Glomerular endothelial cell (primary cell): ENCODE data around the gene DSTYK. TPM values are rescaled to one million over a fixed set of nuclear protein-coding genes. Genes with fewer than 3 reads are reported as not detected.
"Not testable (repeated sequence)": the region's sequence is repeated elsewhere in the genome, so short reads cannot be mapped to it uniquely, and the experiment has no call there.

Experiments
- DNase-seq: peaks from one replicate; pipeline ENCODE4 v3.0.0-alpha.2; 2011; ENCODE audit warnings: low read depth, low spot score; ENCODE audit errors: extremely low read depth
- total RNA-seq: library from RNA; depleted of rRNA; stranded (reverse); fragments of >200 nt; gene quantifications from 2 replicates; pipeline ENCODE4 v1.2.3, GENCODE V29; 2015

The DSTYK gene
- total RNA-seq, 1 donor from 2014 or later, result 10.3 TPM

GRCh38 chr1:205241366-205242030 is 30.0 kb upstream of the DSTYK start:
- no peak for DNase-seq

- DNase-seq, result no peak
Measured at GRCh38 chr1:205240569-205240968, 29.1 kb upstream of the DSTYK start.

GRCh38 chr1:205240118-205240517 is 28.6 kb upstream of the DSTYK start:
- DNase-seq, result no peak

- DNase-seq, result no peak
Measured at GRCh38 chr1:205239078-205239477, 27.6 kb upstream of the DSTYK start.

GRCh38 chr1:205237526-205238484 is 26.3 kb upstream of the DSTYK start:
- DNase-seq, result no peak

- DNase-seq, result no peak
Measured at GRCh38 chr1:205236951-205237475, 25.5 kb upstream of the DSTYK start.

- no peak for DNase-seq
Measured at GRCh38 chr1:205236526-205236925, 25.0 kb upstream of the DSTYK start.

- DNase-seq, result no peak
Measured at GRCh38 chr1:205235951-205236350, 24.4 kb upstream of the DSTYK start.

- not testable (repeated sequence) for DNase-seq
Measured at GRCh38 chr1:205233986-205234385, 22.5 kb upstream of the DSTYK start.

- DNase-seq, result no peak
Measured at GRCh38 chr1:205232945-205233397, 21.5 kb upstream of the DSTYK start.

GRCh38 chr1:205232127-205232820 is 20.8 kb upstream of the DSTYK start:
- no peak for DNase-seq

GRCh38 chr1:205230982-205231381 is 19.5 kb upstream of the DSTYK start:
- no peak for DNase-seq

GRCh38 chr1:205229916-205230700 is 18.6 kb upstream of the DSTYK start:
- no peak for DNase-seq

- DNase-seq, result no peak
Measured at GRCh38 chr1:205229399-205229871, 17.9 kb upstream of the DSTYK start.

- DNase-seq, result no peak
Measured at GRCh38 chr1:205228093-205228521, 16.6 kb upstream of the DSTYK start.

GRCh38 chr1:205227584-205228013 is 16.1 kb upstream of the DSTYK start, which contains the start of gene TMCC2:
Gene TMCC2 (plus strand): TSS chr1:205227946. CDS start chr1:205228565, 619 bp downstream.
- no peak for DNase-seq

- DNase-seq, result no peak
Measured at GRCh38 chr1:205226868-205227583, 15.5 kb upstream of the DSTYK start.

GRCh38 chr1:205225901-205226765 is 14.6 kb upstream of the DSTYK start:
- no peak for DNase-seq
